Stimulated activated CD4-positive, alpha-beta T cell treated with anti-CD3 and anti-CD28 coated beads, TNF-alpha, amount 100 ng/mL, for 4 hours (primary cell): ENCODE results near the gene MBNL3.

Experiments
- DNase-seq, 3 experiments: peaks; one replicate each; pipeline ENCODE4 v3.0.0-alpha.2; 2020; ENCODE audit warnings: low read depth in 3 of 3

MBNL3 gene

GRCh38 chrX:132488819-132489577, at the start of gene MBNL3:
TSS of gene MBNL3 (minus strand) at chrX:132489038. CDS start at chrX:132439611, 49,427 bp downstream.
- DNase-seq = peak; percentile 31 to 34 (median 32)

- no peak for DNase-seq
Observed at GRCh38 chrX:132533409-132533808, 44.6 kb upstream of the MBNL3 start.

GRCh38 chrX:132532913-132533312, 44.1 kb upstream of the MBNL3 start:
- DNase-seq = no peak

GRCh38 chrX:132532097-132532496, 43.3 kb upstream of the MBNL3 start:
- no peak for DNase-seq

- DNase-seq = no peak
Observed at GRCh38 chrX:132520792-132521191, 32.0 kb upstream of the MBNL3 start.

- no peak for DNase-seq
Observed at GRCh38 chrX:132520213-132520612, 31.4 kb upstream of the MBNL3 start.

- no peak for DNase-seq
Observed at GRCh38 chrX:132518401-132518800, 29.6 kb upstream of the MBNL3 start.

- no peak for DNase-seq
Observed at GRCh38 chrX:132508834-132509233, 20.0 kb upstream of the MBNL3 start.

- DNase-seq = no peak
Observed at GRCh38 chrX:132505116-132505515, 16.3 kb upstream of the MBNL3 start.

- DNase-seq = no peak
Observed at GRCh38 chrX:132504417-132504816, 15.6 kb upstream of the MBNL3 start.

- DNase-seq = no peak
Observed at GRCh38 chrX:132501606-132502005, 12.8 kb upstream of the MBNL3 start.

GRCh38 chrX:132497432-132497831, 8.6 kb upstream of the MBNL3 start:
- no peak for DNase-seq

GRCh38 chrX:132493095-132493494, 4.3 kb upstream of the MBNL3 start:
- no peak for DNase-seq

- DNase-seq = peak in 1 of 3 experiments; percentile 2
Observed at GRCh38 chrX:132491191-132491590, 2.4 kb upstream of the MBNL3 start.

- peak; percentile 12 to 14 (median 13) for DNase-seq
Observed at GRCh38 chrX:132489578-132490419, 961 bp upstream of the MBNL3 start.

GRCh38 chrX:132488180-132488705, 595 bp downstream of the MBNL3 start:
- DNase-seq = peak in 1 of 3 experiments; percentile 0

GRCh38 chrX:132486599-132487178, 2.1 kb downstream of the MBNL3 start:
- DNase-seq = no peak

GRCh38 chrX:132483951-132484350, 4.9 kb downstream of the MBNL3 start:
- no peak for DNase-seq

- DNase-seq = no peak
Observed at GRCh38 chrX:132483488-132483887, 5.3 kb downstream of the MBNL3 start.

GRCh38 chrX:132482632-132483031, 6.2 kb downstream of the MBNL3 start:
- no peak for DNase-seq

GRCh38 chrX:132481449-132481848, 7.4 kb downstream of the MBNL3 start:
- DNase-seq = no peak

- peak in 2 of 3 experiments; percentile 1 to 4 for DNase-seq
Observed at GRCh38 chrX:132480581-132481203, 8.1 kb downstream of the MBNL3 start.
